GM12872 (cell line): Measurements from ENCODE around the gene ZBED2.

Source experiments
- CTCF ChIP-seq: IDR thresholded peaks from 3 replicates; pipeline ENCODE4 v1.5.1; 2011; ENCODE audit warnings: low read depth, mild to moderate bottlenecking, low read length, moderate library complexity; ENCODE audit not compliant: insufficient read depth

Gene ZBED2

GRCh38 chr3:111618945-111619344 lies 23.8 kb upstream of the ZBED2 start:
- TF ChIP-seq CTCF, result no peak

- no peak for TF ChIP-seq CTCF
Measured at GRCh38 chr3:111617912-111618601, 22.9 kb upstream of the ZBED2 start.

- no peak for TF ChIP-seq CTCF
Measured at GRCh38 chr3:111617406-111617805, 22.3 kb upstream of the ZBED2 start.

- peak; percentile 61 for TF ChIP-seq CTCF
Measured at GRCh38 chr3:111616417-111617105, 21.4 kb upstream of the ZBED2 start.

GRCh38 chr3:111615880-111616279 lies 20.7 kb upstream of the ZBED2 start:
- TF ChIP-seq CTCF, result no peak

GRCh38 chr3:111613294-111613693 lies 18.1 kb upstream of the ZBED2 start:
- TF ChIP-seq CTCF, result no peak

- TF ChIP-seq CTCF, result no peak
Measured at GRCh38 chr3:111610612-111611054, 15.5 kb upstream of the ZBED2 start.
